Prostate gland (tissue), 2 donors: ENCODE results near the gene FAP. TPM values are rescaled to one million over a fixed set of nuclear protein-coding genes. Genes with fewer than 3 reads are reported as not detected.

ENCODE experiments used
- DNase-seq: peaks from one replicate; pipeline ENCODE4 v3.0.0-alpha.2; 2019; ENCODE audit warnings: low spot score
- H3K27ac ChIP-seq, 2 donors: fragments of 200-600 bp; sonication (generic); 2 replicates each; pipeline ENCODE4 v1.5.1; 2017 to 2019
- H3K27me3 ChIP-seq: fragments of 200-600 bp; sonication (generic); replicated peaks from 2 replicates; pipeline ENCODE4 v1.5.1; 2019; ENCODE audit not compliant: insufficient read depth
- H3K36me3 ChIP-seq, 2 donors: fragments of 200-600 bp; sonication (generic); 1 replicate in 1 of 2; 2 replicates in 1 of 2; pipeline versions ENCODE4 v1.5.1 to v1.8.1; 2017 to 2019
- H3K4me1 ChIP-seq: fragments of 200-600 bp; sonication (generic); replicated peaks from 2 replicates; pipeline ENCODE4 v1.5.1; 2019
- H3K4me3 ChIP-seq, 2 donors: fragments of 200-600 bp; sonication (generic); 2 replicates each; pipeline ENCODE4 v1.5.1; 2017 to 2019
- H3K9me3 ChIP-seq: fragments of 200-600 bp; sonication (generic); 2 replicates; pipeline ENCODE4 v1.5.1; 2017
- CTCF ChIP-seq, 4 experiments: fragments of 200-600 bp in 2 of 4; fragments of 450-650 bp in 2 of 4; sonication (generic) in 2 of 4; IDR thresholded peaks; 1 replicate in 3 of 4; 2 replicates in 1 of 4; pipeline ENCODE4 v1.5.1; 2016 to 2019; ENCODE audit warnings: antibody characterized with exemption in 4 of 4, mild to moderate bottlenecking in 2 of 4, moderate library complexity in 2 of 4
- POLR2A ChIP-seq: fragments of 450-650 bp; IDR thresholded peaks from one replicate; pipeline ENCODE4 v1.6.1; 2016; ENCODE audit warnings: antibody characterized with exemption, mild to moderate bottlenecking
- POLR2AphosphoS5 ChIP-seq: sonication (generic); formaldehyde crosslinking; IDR thresholded peaks from one replicate; pipeline ENCODE4 v1.6.1; 2017; ENCODE audit warnings: antibody characterized with exemption
- WGBS: methylation state at CpG from one replicate; pipeline ENCODE4 v1.1.5; 2018; 5-methylcytosine and 5-hydroxymethylcytosine counted together
- intact Hi-C: fragments of 100-400 bp; cut with DNase I; formaldehyde crosslinking; loops from one replicate; pipeline ENCODE4 v1.14.2; 2022
- total RNA-seq, 2 donors: library from RNA; depleted of rRNA; stranded (reverse); fragments of >200 nt; gene quantifications; one replicate each; pipeline ENCODE4 v1.1.0, GENCODE V29; 2016

Gene FAP
- total RNA-seq, 2 donors from 2014 or later: 2.0 TPM; not detected in 1

- 81% methylated on average over 1 of the region's 1 CpG for WGBS
Observed at GRCh38 chr2:162200636-162201035, 42.6 kb downstream of the FAP start.

GRCh38 chr2:162199913-162200312, 43.3 kb downstream of the FAP start:
- TF ChIP-seq POLR2A: no peak
- no peak for TF ChIP-seq CTCF (IDR thresholded peaks at IDR 0.05)
- TF ChIP-seq POLR2AphosphoS5: no peak
- WGBS: 54% methylated on average over 1 of the region's 1 CpG
- H3K4me3 ChIP-seq: no peak overlapping the region
- H3K36me3 ChIP-seq: no peaks in the 10 kb centered on the region
- DNase-seq: no peak
- intact Hi-C loops: no loop called here
- H3K9me3 ChIP-seq: no peaks in the 10 kb centered on the region
- no peaks in the 10 kb centered on the region for H3K4me1 ChIP-seq
- H3K27ac ChIP-seq: no peak overlapping the region
- H3K27me3 ChIP-seq: no peaks in the 10 kb centered on the region

More at GRCh38 chr2:162200636-162201035, 42.6 kb downstream of the FAP start:
- no peak for TF ChIP-seq POLR2A
- TF ChIP-seq CTCF (IDR thresholded peaks at IDR 0.05): no peak
- no peak for TF ChIP-seq POLR2AphosphoS5
- no peaks in the 10 kb centered on the region for H3K9me3 ChIP-seq
- intact Hi-C loops: no loop called here
- no peaks in the 10 kb centered on the region for H3K4me1 ChIP-seq
- H3K27ac ChIP-seq: no peak overlapping the region
- no peaks in the 10 kb centered on the region for H3K36me3 ChIP-seq
- H3K4me3 ChIP-seq: no peak overlapping the region
- H3K27me3 ChIP-seq: no peaks in the 10 kb centered on the region
- no peak for DNase-seq

- H3K36me3 ChIP-seq: no peaks in the 10 kb centered on the region
- no peaks in the 10 kb centered on the region for H3K27me3 ChIP-seq
- no peak for DNase-seq
- H3K4me1 ChIP-seq: no peaks in the 10 kb centered on the region
- intact Hi-C loops: no loop called here
- 76% methylated on average over 9 of the region's 9 CpGs for WGBS
- no peak overlapping the region for H3K27ac ChIP-seq
- no peak for TF ChIP-seq CTCF (IDR thresholded peaks at IDR 0.05)
- no peaks in the 10 kb centered on the region for H3K9me3 ChIP-seq
- H3K4me3 ChIP-seq: no peak overlapping the region
Observed at GRCh38 chr2:162198239-162198638, 45.0 kb downstream of the FAP start.

- H3K9me3 ChIP-seq: no peaks in the 10 kb centered on the region
- no peaks in the 10 kb centered on the region for H3K4me1 ChIP-seq
- no peak overlapping the region for H3K4me3 ChIP-seq
- no peak for TF ChIP-seq POLR2AphosphoS5
- no peak for DNase-seq
- H3K27ac ChIP-seq: no peak overlapping the region
- WGBS: 96% methylated on average over 2 of the region's 2 CpGs
- no peaks in the 10 kb centered on the region for H3K36me3 ChIP-seq
- intact Hi-C loops: no loop called here
- H3K27me3 ChIP-seq: no peaks in the 10 kb centered on the region
Observed at GRCh38 chr2:162197069-162197825, 46.0 kb downstream of the FAP start.

GRCh38 chr2:162196638-162197037, 46.6 kb downstream of the FAP start:
- WGBS: 96% methylated on average over 7 of the region's 7 CpGs
- intact Hi-C loops: no loop called here
- Histone ChIP-seq H3K36me3 (no peaks in the 10 kb centered on the region), H3K4me3 (no peak overlapping the region), H3K27me3 (no peaks in the 10 kb centered on the region), H3K27ac (no peak overlapping the region), H3K9me3 (no peaks in the 10 kb centered on the region), H3K4me1 (no peaks in the 10 kb centered on the region)
- no peak for DNase-seq
- TF ChIP-seq POLR2AphosphoS5: no peak
- TF ChIP-seq POLR2A: no peak
- TF ChIP-seq CTCF (IDR thresholded peaks at IDR 0.05): no peak
